Stomach (tissue), 4 donors: ENCODE results near the gene AK4.

Experiments
- EP300 ChIP-seq: sonication (generic); formaldehyde crosslinking; IDR thresholded peaks from one replicate; pipeline ENCODE4 v1.6.1; 2017; ENCODE audit warnings: antibody characterized with exemption
- POLR2A ChIP-seq, 4 donors: fragments of 450-650 bp; IDR thresholded peaks; one replicate each; pipeline ENCODE4 v1.6.1; 2016; ENCODE audit warnings: antibody characterized with exemption in 4 of 4, control low read depth in 2 of 4, mild to moderate bottlenecking in 1 of 4, moderate library complexity in 1 of 4
- POLR2AphosphoS5 ChIP-seq, 3 donors: sonication (generic); formaldehyde crosslinking; IDR thresholded peaks; one replicate each; pipeline ENCODE4 v1.6.1; 2016; ENCODE audit warnings: antibody characterized with exemption in 3 of 3
- TF ChIP-seq, protein P1 (sequence below), 7 experiments: fragments of 450-650 bp in 4 of 7; fragments of 200-600 bp in 3 of 7; sonication (generic) in 3 of 7; IDR thresholded peaks; one replicate each; pipeline ENCODE4 v1.5.1; 2016 to 2019; ENCODE audit warnings: antibody characterized with exemption in 7 of 7, control low read depth in 2 of 7, mild to moderate bottlenecking in 1 of 7

- TF ChIP-seq, protein P1, sequence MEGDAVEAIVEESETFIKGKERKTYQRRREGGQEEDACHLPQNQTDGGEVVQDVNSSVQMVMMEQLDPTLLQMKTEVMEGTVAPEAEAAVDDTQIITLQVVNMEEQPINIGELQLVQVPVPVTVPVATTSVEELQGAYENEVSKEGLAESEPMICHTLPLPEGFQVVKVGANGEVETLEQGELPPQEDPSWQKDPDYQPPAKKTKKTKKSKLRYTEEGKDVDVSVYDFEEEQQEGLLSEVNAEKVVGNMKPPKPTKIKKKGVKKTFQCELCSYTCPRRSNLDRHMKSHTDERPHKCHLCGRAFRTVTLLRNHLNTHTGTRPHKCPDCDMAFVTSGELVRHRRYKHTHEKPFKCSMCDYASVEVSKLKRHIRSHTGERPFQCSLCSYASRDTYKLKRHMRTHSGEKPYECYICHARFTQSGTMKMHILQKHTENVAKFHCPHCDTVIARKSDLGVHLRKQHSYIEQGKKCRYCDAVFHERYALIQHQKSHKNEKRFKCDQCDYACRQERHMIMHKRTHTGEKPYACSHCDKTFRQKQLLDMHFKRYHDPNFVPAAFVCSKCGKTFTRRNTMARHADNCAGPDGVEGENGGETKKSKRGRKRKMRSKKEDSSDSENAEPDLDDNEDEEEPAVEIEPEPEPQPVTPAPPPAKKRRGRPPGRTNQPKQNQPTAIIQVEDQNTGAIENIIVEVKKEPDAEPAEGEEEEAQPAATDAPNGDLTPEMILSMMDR (IDR thresholded peaks at IDR 0.05) = no peak
- no peak for TF ChIP-seq EP300
- TF ChIP-seq POLR2AphosphoS5 (IDR thresholded peaks at IDR 0.05) = no peak
- TF ChIP-seq POLR2A (IDR thresholded peaks at IDR 0.05) = no peak
These were observed 107.7 kb downstream of the AK4 start for GRCh38 chr1:65255656-65256050.
